ENCODE data around the gene CD151. TPM values are rescaled to one million over a fixed set of nuclear protein-coding genes. Genes with fewer than 3 reads are reported as not detected.

The CD151 gene
- total RNA-seq, 1 experiment from 2014 or later, result 127 TPM

DNA sequence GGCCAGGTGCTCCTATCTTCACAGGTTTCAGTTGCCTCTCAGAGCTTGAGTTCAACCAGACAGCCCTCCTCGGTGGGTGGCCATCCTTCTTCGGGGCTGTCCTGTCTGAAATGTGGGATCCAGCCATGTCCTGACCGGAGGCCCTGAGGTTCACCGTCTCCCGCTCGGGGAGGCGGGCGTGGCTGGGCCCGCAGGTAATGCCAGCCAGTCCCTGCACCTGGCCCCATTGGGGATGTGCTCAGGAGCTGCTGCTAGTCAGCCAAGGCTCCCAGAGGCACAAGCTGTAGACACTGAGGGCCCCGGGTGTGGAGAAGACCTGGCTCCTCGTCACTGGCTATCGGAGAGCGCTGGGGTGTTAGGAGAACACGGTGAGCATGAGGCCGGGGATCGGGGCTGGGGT lies 42.5 kb downstream of the CD151 start:
- Histone ChIP-seq H3K27me3 (replicated peaks; ENCODE audit: insufficient read depth, low read depth, low read length, poor library complexity) (no peaks in the 10 kb centered on the region), H3K4me3 (ENCODE audit: low read depth, low read length, poor library complexity, severe bottlenecking) (no peak overlapping the region), H3K36me3 (ENCODE audit: insufficient read depth, low read length, poor library complexity, severe bottlenecking) (no peaks in the 10 kb centered on the region), H3K27ac (ENCODE audit: low read depth, low read length, poor library complexity, severe bottlenecking) (no peak overlapping the region), H3K9me3 (ENCODE audit: low read depth, low read length, poor library complexity, severe bottlenecking) (no peaks in the 10 kb centered on the region), H3K4me1 (ENCODE audit: insufficient read depth, low read length, poor library complexity, severe bottlenecking) (peaks cover 5% of the 10 kb centered on the region)
- ChIA-PET POLR2A (ENCODE audit: low non-redundant PET) (interaction anchor here (0.6 kb wide), 1 partner anchor 58 kb away, joined by 3 read pairs; no protein-coding TSS in a partner anchor), CTCF (no interaction called here)
- no TSS peak for BruUV-seq (replicated peaks)
- intact Hi-C loops (cut with micrococcal nuclease; ENCODE audit: unreplicated experiment), result no loop called here
- DNase-seq (ENCODE audit: low spot score), result no peak
- TF ChIP-seq, protein P1, sequence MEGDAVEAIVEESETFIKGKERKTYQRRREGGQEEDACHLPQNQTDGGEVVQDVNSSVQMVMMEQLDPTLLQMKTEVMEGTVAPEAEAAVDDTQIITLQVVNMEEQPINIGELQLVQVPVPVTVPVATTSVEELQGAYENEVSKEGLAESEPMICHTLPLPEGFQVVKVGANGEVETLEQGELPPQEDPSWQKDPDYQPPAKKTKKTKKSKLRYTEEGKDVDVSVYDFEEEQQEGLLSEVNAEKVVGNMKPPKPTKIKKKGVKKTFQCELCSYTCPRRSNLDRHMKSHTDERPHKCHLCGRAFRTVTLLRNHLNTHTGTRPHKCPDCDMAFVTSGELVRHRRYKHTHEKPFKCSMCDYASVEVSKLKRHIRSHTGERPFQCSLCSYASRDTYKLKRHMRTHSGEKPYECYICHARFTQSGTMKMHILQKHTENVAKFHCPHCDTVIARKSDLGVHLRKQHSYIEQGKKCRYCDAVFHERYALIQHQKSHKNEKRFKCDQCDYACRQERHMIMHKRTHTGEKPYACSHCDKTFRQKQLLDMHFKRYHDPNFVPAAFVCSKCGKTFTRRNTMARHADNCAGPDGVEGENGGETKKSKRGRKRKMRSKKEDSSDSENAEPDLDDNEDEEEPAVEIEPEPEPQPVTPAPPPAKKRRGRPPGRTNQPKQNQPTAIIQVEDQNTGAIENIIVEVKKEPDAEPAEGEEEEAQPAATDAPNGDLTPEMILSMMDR (conservative IDR thresholded peaks at IDR 0.05; ENCODE audit: low read depth, low read length), result no peak
- TF ChIP-seq EZH2 (IDR thresholded peaks at IDR 0.05; ENCODE audit: borderline replicate concordance, low read depth, low read length, poor library complexity, severe bottlenecking), result no peak

DNA sequence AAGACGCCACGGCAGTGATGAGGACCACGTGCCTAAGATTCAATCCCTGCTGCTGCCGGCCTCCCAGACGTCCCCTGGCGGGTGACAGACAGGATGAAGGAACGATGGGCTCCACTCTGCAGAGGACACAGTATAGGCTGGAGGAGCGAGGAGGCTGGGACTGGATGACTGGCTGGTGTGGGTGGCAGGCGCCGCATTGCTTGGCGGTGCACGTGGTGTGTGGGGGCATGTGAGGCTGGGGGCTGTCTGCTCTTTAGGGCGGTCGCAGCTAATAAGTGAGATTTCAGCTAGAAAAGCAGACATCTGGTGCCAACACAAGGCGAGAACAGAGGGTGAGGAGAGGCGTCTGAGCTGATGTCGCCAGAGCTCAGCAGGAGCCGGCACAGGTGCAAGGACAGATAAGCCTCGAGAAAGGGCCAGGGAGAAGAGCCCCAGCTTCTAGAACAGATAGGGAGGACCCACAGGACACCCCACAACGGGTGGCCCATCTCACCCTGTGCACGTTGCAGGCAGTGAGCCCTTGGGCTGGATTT lies 43.1 kb downstream of the CD151 start:
- intact Hi-C loops (cut with micrococcal nuclease; ENCODE audit: unreplicated experiment), result no loop called here
- no peak for DNase-seq (ENCODE audit: low spot score)
- ChIA-PET CTCF (no interaction called here), POLR2A (ENCODE audit: low non-redundant PET) (no interaction called here)
- BruUV-seq (replicated peaks), result no TSS peak
- peaks cover 5% of the 10 kb centered on the region for H3K4me1 ChIP-seq (ENCODE audit: insufficient read depth, low read length, poor library complexity, severe bottlenecking)
- no peak for TF ChIP-seq EZH2 (IDR thresholded peaks at IDR 0.05; ENCODE audit: borderline replicate concordance, low read depth, low read length, poor library complexity, severe bottlenecking)
- TF ChIP-seq, protein P1 (conservative IDR thresholded peaks at IDR 0.05; ENCODE audit: low read depth, low read length), result no peak
- no peaks in the 10 kb centered on the region for H3K27me3 ChIP-seq (replicated peaks; ENCODE audit: insufficient read depth, low read depth, low read length, poor library complexity)
- no peak overlapping the region for H3K27ac ChIP-seq (ENCODE audit: low read depth, low read length, poor library complexity, severe bottlenecking)
- no peak overlapping the region for H3K4me3 ChIP-seq (ENCODE audit: low read depth, low read length, poor library complexity, severe bottlenecking)
- H3K9me3 ChIP-seq (ENCODE audit: low read depth, low read length, poor library complexity, severe bottlenecking), result no peaks in the 10 kb centered on the region
- H3K36me3 ChIP-seq (ENCODE audit: insufficient read depth, low read length, poor library complexity, severe bottlenecking), result no peaks in the 10 kb centered on the region

DNA sequence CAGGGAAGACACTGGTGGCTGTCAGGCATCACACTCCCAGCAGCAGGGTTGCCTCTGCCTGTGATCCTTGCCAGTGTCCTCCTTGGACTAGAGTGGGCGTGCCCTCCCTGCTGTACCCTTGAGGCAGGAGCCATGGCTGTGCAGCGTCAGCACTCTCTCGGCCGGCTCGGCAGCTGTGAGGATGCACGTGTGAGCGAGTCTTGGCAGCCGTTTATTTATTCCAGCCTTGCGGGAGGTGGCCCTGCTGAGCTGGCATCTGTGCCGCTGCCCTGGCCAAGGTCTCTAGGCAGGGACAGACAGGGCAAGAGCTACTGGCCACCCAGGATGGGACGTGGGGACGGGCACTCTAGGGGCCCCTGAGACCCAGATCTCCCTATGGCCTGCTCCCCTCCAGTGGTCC lies 43.8 kb downstream of the CD151 start:
- no TSS peak for BruUV-seq (replicated peaks)
- POLR2A ChIA-PET (ENCODE audit: low non-redundant PET), result no interaction called here
- no peaks in the 10 kb centered on the region for H3K27me3 ChIP-seq (replicated peaks; ENCODE audit: insufficient read depth, low read depth, low read length, poor library complexity)

More for the DNA sequence above, 43.8 kb downstream of the CD151 start:
- no peak overlapping the region for H3K4me3 ChIP-seq (ENCODE audit: low read depth, low read length, poor library complexity, severe bottlenecking)
- CTCF ChIA-PET, result no interaction called here
- intact Hi-C loops (cut with micrococcal nuclease; ENCODE audit: unreplicated experiment), result no loop called here
- DNase-seq (ENCODE audit: low spot score), result no peak
- H3K27ac ChIP-seq (ENCODE audit: low read depth, low read length, poor library complexity, severe bottlenecking), result no peak overlapping the region
- no peaks in the 10 kb centered on the region for H3K9me3 ChIP-seq (ENCODE audit: low read depth, low read length, poor library complexity, severe bottlenecking)
- no peak for TF ChIP-seq EZH2 (IDR thresholded peaks at IDR 0.05; ENCODE audit: borderline replicate concordance, low read depth, low read length, poor library complexity, severe bottlenecking)
- TF ChIP-seq, protein P1 (conservative IDR thresholded peaks at IDR 0.05; ENCODE audit: low read depth, low read length), result no peak
- no peaks in the 10 kb centered on the region for H3K36me3 ChIP-seq (ENCODE audit: insufficient read depth, low read length, poor library complexity, severe bottlenecking)
- peaks cover 5% of the 10 kb centered on the region for H3K4me1 ChIP-seq (ENCODE audit: insufficient read depth, low read length, poor library complexity, severe bottlenecking)
